SK-N-SH (cell line): ENCODE results near the gene DSG2. TPM values are rescaled to one million over a fixed set of nuclear protein-coding genes. Genes with fewer than 3 reads are reported as not detected.

Experiments used
- polyA plus RNA-seq, 3 experiments: library from polyadenylated mRNA; depleted of rRNA; stranded (reverse); fragments of >200 nt; gene quantifications; 2 replicates each; pipeline ENCODE4 v1.2.3, GENCODE V29; 2012

Gene DSG2
- polyA plus RNA-seq, 1 of the 3 experiments (the other 2 are of a cell fraction): not detected

Other genes with a start within 250 kb of the DSG2 start
- 0.02 TPM in 1 of 2 replicates, not detected in the other for gene DSG1, start 180.0 kb upstream of the DSG2 start, polyA plus RNA-seq (2012; rRNA removed)
- not detected in 2 replicates for gene DSG4, start 121.4 kb upstream of the DSG2 start, polyA plus RNA-seq (2012; rRNA removed)
- 0.02 TPM in 1 of 2 replicates, not detected in the other for gene DSG3, start 50.4 kb upstream of the DSG2 start, polyA plus RNA-seq (2012; rRNA removed)
- gene TTR, start 93.7 kb downstream of the DSG2 start, polyA plus RNA-seq (2012; rRNA removed): 0.19 TPM in 1 of 2 replicates, not detected in the other
- 2.8 and 3.1 TPM in 2 replicates for gene B4GALT6, start 186.4 kb downstream of the DSG2 start, polyA plus RNA-seq (2012; rRNA removed)